Hematopoietic multipotent progenitor cell treated with erythropoietin and hydrocortisone succinate and interleukin-3 and kit ligand, for 4 days (in vitro differentiated cells): ENCODE data around the gene TSEN54.
A peak's percentile ranks its signal among the peaks of the same experiment; 100 is the strongest.

Source experiments
- DNase-seq: peaks from one replicate; pipeline ENCODE4 v3.0.0-alpha.2; 2015

The TSEN54 gene

DNA sequence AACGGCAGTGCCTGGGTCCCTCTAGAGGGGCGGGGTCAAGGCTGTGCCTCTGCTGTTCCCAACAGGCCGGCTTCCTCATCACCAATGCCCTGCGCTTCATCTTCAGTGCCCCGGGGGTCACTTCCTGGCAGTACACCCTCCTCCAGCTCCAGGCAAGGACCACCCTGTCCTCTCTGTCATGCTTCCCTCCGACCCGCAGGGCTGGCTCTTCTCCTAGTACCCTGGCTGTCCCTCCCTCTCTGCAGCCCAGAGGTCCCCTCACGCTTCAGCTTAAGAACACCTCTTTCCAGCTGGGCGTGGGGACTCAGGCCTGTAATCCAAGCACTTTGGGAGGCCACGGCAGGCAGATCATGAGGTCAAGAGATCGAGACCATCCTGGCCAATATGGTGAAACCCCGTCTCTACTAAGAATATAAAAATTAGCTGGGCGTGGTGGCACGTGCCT, 26.8 kb upstream of the TSEN54 start:
- DNase-seq, result no peak

GRCh38 chr17:75490173-75490743, 26.1 kb upstream of the TSEN54 start:
- DNase-seq, result no peak

DNA sequence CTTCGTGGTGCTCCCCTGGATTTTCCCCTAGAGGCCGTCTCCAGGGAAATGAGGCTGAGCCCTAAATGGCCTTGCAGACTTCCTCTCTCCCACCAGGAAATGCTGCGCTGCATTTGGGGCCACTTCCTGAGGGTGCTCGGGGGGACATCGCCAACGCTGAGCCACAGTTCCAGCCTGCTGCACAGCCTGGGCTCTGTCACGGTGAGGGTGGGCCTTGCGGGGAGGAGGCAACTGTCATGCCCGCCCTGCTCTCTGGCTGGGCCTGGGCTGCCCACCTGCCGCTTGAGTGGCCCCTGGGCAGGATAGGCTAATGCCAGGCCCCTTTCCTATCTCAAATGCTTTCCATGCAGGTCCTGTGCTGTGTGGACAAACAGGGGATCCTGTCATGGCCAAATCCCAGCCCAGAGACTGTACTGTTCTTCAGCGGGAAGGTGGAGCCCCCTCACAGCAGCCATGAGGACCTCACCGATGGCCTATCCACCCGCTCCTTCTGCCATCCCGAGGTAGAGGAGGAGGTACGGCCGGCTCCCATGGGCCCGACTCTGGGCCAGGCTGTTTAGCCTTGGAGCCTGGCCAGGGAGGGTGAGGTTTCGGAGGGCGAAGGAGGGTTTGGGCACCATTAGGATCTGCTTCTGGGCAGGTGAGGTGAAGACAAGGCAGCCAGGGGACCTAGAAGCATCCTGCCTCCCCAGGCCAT, 25.2 kb upstream of the TSEN54 start:
- DNase-seq, result no peak

- DNase-seq, result no peak
These were observed 24.6 kb upstream of the TSEN54 start for GRCh38 chr17:75491680-75492079.

DNA sequence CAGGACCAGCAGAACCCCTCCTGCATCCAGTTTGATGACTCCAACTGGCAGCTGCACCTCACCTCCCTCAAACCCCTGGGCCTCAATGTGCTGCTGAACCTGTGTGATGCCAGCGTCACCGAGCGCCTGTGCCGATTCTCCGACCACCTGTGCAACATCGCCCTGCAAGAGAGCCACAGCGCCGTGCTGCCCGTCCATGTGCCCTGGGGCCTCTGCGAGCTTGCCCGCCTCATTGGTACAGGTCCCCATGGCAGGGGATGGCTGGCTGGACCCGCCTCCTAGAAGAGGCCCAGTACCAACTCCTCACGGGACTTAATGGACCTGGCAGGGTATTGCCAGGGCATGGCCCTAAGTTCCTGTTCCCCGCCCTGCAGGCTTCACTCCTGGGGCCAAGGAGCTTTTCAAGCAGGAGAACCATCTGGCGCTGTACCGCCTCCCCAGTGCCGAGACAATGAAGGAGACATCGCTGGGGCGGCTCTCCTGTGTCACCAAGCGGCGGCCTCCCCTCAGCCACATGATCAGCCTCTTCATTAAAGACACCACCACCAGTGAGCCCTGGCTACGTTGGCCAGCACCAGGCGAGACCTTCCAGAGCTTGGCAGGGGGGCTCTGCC, 23.7 kb upstream of the TSEN54 start:
- no peak for DNase-seq

GRCh38 chr17:75493476-75494129, 22.7 kb upstream of the TSEN54 start:
- DNase-seq, result no peak

GRCh38 chr17:75494326-75494877, 21.9 kb upstream of the TSEN54 start:
- no peak for DNase-seq

GRCh38 chr17:75496005-75496404, 20.3 kb upstream of the TSEN54 start:
- DNase-seq, result no peak

DNA sequence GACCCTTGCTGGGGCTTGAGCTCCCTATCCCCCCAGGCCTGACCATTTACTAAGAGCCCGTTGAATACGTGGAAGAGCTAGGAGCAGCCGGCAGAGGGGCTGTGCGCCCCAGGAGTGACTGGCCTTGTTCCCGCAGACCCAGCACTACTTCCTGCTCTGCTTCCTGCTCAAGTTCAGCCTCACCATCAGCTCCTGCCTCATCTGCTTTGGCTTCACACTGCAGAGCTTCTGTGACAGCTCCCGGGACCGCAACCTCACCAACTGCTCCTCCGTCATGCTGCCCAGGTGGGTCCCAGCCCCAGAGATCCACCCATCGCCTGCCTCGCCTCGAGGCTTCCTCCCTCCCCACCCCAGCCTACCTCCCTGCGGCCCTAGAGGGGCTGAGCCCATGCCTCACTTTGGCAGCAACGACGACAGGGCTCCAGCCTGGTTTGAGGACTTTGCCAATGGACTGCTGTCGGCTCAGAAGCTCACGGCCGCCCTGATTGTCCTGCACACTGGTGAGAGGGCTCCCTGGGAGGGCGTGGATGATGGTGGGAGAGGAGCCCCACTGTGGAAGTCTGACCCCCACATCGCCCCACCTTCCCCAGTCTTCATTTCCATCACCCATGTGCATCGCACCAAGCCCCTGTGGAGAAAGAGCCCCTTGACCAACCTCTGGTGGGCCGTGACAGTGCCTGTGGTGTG, 18.1 kb upstream of the TSEN54 start:
- DNase-seq, result peak; percentile 49

DNA sequence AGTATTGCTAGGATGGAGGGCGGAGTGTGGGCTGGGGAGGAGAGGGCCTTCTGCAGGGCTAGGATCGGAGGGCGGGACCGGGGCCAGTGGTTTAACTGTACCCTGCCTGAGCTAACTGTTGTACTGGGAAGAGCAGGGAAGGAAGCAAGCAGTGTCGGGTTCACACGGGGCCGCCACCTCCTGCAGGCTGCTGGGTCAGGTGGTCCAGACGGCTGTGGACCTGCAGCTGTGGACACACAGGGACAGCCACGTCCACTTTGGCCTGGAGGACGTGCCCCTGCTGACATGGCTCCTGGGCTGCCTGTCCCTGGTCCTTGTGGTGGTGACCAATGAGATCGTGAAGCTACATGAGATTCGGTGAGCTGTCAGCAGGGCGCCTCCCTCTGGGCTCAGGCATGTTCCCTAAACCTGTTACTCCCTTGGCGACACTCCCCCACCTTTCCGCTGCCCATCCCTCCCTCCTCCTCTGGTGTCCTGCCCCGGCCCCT, 17.6 kb upstream of the TSEN54 start:
- DNase-seq, result peak; percentile 38

DNA sequence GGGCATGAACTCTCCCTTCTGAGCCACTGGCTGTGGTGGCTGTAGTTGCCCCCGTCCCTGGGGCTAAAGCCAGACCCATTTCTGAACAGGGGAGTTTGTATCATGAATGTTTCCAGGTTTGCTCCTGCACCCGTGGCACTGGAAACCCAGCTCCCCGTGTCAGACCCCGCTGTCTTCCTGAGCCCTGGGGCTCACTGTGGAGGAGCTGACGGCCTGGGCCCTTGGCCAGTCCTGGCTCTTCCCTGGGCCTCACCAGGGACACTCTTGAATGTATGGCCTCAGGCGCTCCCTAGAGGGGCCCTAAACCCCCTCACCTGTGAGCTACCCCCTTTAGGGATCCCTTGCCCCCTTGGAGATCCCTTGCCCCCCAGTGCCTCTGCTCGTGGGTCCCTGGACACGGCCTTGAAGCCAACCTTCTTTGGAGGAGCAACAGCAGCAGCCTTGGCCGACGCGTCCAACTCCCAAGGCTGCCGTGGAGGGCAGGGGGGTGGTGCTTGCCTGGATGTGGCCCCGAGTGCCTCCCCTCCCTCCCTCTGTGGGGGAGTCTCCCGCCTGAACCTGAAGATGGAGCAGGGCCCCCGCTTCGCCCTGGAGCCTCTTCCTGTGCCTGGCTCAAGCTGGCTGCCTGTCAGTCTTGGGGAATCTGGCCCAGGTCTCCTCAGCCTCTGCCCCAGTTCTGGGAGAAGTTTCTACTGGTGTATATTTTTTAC, 16.9 kb upstream of the TSEN54 start:
- DNase-seq, result no peak

GRCh38 chr17:75500419-75501216, 15.7 kb upstream of the TSEN54 start:
- no peak for DNase-seq

DNA sequence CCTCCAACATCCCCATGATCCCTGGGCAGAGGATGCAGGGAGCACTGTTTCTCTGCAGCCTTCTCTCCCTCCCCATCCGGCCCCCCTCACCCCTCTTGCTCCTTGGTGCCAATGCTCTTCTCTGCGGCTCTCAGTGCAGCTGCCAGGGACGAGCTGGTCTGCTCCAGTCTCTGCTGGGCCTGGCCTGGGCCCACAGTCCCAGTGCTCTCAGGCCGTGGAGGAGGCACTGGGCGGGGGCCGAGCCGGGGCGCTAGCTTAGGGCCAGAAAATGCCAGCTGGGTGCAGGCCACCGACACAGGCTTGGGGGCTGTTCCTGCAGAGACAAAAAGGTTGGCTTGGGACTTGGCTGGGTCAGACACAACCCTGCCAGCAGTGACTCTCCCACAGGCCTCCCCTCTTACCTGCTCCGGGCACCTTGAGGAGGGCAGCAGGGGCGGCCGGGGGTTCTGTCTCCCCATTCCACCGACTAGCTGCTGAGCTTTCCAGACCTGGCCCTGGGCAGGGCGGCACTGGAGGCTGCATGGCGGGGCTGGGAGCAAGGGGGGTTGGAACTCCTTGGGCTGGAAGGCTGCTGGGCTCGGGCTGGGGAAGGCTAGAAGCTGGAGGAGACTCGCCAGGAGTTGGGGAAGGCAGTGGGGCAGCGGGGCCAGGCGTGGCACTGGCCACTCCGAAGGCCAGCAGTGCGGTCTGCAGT, 14.8 kb upstream of the TSEN54 start:
- DNase-seq, result no peak

- DNase-seq, result no peak
These were observed 14.1 kb upstream of the TSEN54 start for GRCh38 chr17:75502072-75502720.

DNA sequence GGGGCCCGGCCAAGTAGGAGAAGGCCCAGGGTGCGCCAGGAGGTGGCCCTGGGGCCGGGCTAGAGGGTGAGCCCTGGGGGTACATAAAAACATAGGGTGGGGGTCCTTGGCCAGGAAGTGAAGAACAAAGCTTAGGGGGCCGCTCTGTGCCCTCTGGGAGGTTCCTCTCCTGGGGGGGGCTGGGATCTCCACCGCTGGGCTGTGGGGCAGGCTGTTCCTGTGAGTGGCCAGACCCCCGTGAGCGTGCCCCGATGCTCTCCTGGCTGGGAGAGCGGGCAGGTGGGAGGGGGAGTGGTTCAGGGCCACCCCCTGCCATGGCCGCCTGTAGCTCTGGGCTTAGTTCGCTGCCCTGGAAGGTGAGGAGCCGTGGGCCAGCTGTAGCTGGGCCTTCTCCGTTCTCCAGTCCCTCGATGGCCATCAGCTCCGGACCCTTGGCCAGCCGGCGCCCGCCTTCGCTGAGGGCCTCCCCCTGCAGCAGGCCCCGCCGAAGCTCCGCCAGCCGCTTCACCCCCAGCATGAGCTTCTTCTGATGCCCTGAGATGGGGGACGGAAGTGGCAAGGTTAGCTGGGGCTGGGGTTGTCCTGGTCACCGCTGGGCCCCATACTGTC, 13.5 kb upstream of the TSEN54 start:
- no peak for DNase-seq

GRCh38 chr17:75503337-75503950, 12.9 kb upstream of the TSEN54 start:
- no peak for DNase-seq

DNA sequence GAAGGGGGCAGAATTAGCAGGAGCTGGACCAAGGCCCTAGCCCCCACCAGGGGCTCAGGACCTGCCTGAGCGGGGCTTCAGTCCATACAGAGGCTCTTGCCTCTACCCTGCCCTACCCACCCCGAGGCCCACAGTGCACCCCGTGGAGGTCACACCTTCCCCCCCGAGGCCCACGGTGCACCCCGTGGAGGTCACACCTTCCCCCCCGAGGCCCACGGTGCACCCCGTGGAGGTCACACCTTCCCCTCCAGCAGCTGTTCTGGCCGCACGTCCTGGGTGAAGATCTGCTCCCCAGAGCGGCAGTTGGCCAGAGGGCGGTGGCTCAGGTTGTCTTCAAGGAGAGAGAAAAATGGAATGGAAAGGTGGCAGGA, 12.4 kb upstream of the TSEN54 start:
- DNase-seq, result no peak

DNA sequence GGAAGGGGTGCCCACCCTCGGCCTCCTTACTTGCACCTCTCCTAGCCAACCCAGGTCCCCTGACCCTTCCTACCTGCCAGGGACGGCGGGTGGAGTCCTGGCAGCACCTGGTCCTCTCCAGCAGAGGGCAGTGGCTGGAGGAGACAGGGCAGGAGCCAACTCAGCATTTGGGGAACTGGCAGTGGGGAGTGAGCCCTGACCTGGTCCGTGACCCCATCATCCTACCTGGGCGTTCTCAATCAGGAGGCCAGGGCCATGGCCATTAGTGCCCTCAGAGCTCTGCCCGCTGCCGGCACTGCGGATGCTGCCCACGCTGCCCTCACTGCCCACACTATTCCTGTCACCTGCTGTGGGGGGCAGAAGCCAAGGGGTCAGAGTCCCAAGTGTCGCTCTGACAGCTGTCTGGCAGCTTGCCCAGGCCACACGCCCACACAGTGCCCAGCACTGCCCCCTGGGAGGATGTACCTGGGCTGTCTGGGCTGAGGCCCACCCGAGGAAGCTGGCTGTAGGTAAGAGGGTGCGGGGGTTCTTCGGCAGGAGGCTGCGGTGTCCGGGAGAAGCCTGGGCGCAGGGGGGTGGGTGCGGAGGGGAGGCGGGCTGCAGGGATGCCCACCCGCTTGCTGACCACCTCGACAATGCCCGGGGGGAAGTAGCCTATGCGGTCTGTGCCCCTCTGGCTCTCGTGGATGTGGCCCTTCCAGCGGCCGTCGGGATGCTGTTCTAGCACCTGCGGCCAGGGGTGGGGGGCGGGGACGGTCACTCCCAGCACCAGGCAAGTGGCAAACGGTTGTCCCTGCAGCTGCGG, 11.8 kb upstream of the TSEN54 start:
- DNase-seq, result peak; percentile 70

- DNase-seq, result no peak
These were observed 11.2 kb upstream of the TSEN54 start for GRCh38 chr17:75505152-75505409.
